ENCODE measurements around the gene SDCBP2. TPM values are rescaled to one million over a fixed set of nuclear protein-coding genes. Genes with fewer than 3 reads are reported as not detected.

Gene SDCBP2
- polyA plus RNA-seq, 2 of the 4 experiments (the other 2 are of a cell fraction): 0.35 to 0.58 TPM

DNA sequence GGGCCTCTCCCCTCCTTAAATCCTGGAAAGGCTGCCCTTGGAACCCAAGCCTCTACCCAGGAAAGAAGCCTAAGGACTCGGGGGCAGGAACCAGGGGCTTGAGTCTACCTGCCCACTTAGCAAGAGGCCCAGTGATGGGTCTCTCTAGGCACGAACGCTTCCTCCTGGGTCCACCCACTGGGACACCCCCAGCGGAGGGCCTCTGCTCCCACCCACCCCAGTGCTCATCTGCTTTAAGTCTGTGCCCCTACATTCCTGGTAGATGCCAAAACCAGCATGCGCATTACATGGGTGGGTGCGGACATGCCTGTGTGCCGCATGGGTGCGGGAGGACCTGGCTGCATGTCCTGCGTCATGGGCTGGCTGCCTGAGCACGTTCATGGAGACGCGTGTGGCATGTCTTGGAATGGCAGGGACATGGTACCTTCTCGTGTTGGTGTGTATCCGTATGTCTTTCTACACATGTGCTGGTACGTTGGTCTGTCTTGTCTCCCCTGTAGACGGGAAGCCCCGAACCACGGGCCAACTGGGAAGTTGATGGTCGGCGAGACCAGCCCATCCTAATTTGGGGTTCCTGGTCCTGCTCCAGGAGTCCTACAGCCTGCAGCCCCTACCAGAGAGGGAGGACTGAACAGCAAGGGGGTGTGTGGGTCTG, 33.5 kb downstream of the SDCBP2 start:
- Histone ChIP-seq H3K9me3 (no peaks in the 10 kb centered on the region), H3K4me1 (no peaks in the 10 kb centered on the region; the same call in 2 of the 3 replicates), H3K27ac (no peak overlapping the region), H3K4me2 (no peak overlapping the region), H3K4me3 (no peak overlapping the region)
- no peak for FAIRE-seq
- no peak for DNase-seq (ENCODE audit: low read depth in 1 of 2, low spot score in 1 of 2)
- CTCF ChIA-PET: interaction anchor here (1.0 kb wide), 1 partner anchor 9 kb away, joined by 3 read pairs; no protein-coding TSS in a partner anchor
- POLR2A ChIA-PET: no interaction called here
- 90% methylated on average over 20 of the region's 20 CpGs for WGBS (ENCODE audit: missing lambda C conversion rate)
- TF ChIP-seq, protein P1, sequence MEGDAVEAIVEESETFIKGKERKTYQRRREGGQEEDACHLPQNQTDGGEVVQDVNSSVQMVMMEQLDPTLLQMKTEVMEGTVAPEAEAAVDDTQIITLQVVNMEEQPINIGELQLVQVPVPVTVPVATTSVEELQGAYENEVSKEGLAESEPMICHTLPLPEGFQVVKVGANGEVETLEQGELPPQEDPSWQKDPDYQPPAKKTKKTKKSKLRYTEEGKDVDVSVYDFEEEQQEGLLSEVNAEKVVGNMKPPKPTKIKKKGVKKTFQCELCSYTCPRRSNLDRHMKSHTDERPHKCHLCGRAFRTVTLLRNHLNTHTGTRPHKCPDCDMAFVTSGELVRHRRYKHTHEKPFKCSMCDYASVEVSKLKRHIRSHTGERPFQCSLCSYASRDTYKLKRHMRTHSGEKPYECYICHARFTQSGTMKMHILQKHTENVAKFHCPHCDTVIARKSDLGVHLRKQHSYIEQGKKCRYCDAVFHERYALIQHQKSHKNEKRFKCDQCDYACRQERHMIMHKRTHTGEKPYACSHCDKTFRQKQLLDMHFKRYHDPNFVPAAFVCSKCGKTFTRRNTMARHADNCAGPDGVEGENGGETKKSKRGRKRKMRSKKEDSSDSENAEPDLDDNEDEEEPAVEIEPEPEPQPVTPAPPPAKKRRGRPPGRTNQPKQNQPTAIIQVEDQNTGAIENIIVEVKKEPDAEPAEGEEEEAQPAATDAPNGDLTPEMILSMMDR (IDR thresholded peaks at IDR 0.05): no peak
- no peak for TF ChIP-seq NR3C1 (IDR thresholded peaks at IDR 0.05)
- no peak for TF ChIP-seq KDM5A (IDR thresholded peaks at IDR 0.05)
- no peak for TF ChIP-seq BHLHE40 (IDR thresholded peaks at IDR 0.05; ENCODE audit: low read depth, low read length)
- no peak for TF ChIP-seq EHF (CRISPR knock-in tag; IDR thresholded peaks at IDR 0.05)
- TF ChIP-seq FOSB (CRISPR knock-in tag; IDR thresholded peaks at IDR 0.05): no peak
- no peak for TF ChIP-seq RNF2 (IDR thresholded peaks at IDR 0.05; ENCODE audit: borderline replicate concordance, low read depth)
- no peak for TF ChIP-seq EP300 (IDR thresholded peaks at IDR 0.05)
- TF ChIP-seq, protein P2, sequence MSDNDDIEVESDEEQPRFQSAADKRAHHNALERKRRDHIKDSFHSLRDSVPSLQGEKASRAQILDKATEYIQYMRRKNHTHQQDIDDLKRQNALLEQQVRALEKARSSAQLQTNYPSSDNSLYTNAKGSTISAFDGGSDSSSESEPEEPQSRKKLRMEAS (IDR thresholded peaks at IDR 0.05): no peak
- TF ChIP-seq CHD4 (IDR thresholded peaks at IDR 0.05; ENCODE audit: borderline replicate concordance): no peak
- TF ChIP-seq RFX5 (IDR thresholded peaks at IDR 0.05): no peak
- TF ChIP-seq RARB (CRISPR knock-in tag; IDR thresholded peaks at IDR 0.05): no peak
- TF ChIP-seq, protein P3, sequence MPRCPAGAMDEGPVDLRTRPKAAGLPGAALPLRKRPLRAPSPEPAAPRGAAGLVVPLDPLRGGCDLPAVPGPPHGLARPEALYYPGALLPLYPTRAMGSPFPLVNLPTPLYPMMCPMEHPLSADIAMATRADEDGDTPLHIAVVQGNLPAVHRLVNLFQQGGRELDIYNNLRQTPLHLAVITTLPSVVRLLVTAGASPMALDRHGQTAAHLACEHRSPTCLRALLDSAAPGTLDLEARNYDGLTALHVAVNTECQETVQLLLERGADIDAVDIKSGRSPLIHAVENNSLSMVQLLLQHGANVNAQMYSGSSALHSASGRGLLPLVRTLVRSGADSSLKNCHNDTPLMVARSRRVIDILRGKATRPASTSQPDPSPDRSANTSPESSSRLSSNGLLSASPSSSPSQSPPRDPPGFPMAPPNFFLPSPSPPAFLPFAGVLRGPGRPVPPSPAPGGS (IDR thresholded peaks at IDR 0.05): no peak
- TF ChIP-seq, protein P4, sequence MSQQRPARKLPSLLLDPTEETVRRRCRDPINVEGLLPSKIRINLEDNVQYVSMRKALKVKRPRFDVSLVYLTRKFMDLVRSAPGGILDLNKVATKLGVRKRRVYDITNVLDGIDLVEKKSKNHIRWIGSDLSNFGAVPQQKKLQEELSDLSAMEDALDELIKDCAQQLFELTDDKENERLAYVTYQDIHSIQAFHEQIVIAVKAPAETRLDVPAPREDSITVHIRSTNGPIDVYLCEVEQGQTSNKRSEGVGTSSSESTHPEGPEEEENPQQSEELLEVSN (IDR thresholded peaks at IDR 0.05; ENCODE audit: borderline replicate concordance, low read depth): no peak
- TF ChIP-seq ZC3H11A (IDR thresholded peaks at IDR 0.05): no peak
- TF ChIP-seq CBX8 (IDR thresholded peaks at IDR 0.05): no peak
- TF ChIP-seq, protein P5, sequence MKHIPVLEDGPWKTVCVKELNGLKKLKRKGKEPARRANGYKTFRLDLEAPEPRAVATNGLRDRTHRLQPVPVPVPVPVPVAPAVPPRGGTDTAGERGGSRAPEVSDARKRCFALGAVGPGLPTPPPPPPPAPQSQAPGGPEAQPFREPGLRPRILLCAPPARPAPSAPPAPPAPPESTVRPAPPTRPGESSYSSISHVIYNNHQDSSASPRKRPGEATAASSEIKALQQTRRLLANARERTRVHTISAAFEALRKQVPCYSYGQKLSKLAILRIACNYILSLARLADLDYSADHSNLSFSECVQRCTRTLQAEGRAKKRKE (CRISPR knock-in tag; IDR thresholded peaks at IDR 0.05; ENCODE audit: low read depth): no peak
- no peak for TF ChIP-seq CHD2 (IDR thresholded peaks at IDR 0.05; ENCODE audit: low read length, partially characterized antibody)
- TF ChIP-seq TFCP2L1 (CRISPR knock-in tag; IDR thresholded peaks at IDR 0.05): no peak
- TF ChIP-seq, protein P6, sequence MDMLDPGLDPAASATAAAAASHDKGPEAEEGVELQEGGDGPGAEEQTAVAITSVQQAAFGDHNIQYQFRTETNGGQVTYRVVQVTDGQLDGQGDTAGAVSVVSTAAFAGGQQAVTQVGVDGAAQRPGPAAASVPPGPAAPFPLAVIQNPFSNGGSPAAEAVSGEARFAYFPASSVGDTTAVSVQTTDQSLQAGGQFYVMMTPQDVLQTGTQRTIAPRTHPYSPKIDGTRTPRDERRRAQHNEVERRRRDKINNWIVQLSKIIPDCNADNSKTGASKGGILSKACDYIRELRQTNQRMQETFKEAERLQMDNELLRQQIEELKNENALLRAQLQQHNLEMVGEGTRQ (IDR thresholded peaks at IDR 0.05): no peak
- ATAC-seq: no peak

DNA sequence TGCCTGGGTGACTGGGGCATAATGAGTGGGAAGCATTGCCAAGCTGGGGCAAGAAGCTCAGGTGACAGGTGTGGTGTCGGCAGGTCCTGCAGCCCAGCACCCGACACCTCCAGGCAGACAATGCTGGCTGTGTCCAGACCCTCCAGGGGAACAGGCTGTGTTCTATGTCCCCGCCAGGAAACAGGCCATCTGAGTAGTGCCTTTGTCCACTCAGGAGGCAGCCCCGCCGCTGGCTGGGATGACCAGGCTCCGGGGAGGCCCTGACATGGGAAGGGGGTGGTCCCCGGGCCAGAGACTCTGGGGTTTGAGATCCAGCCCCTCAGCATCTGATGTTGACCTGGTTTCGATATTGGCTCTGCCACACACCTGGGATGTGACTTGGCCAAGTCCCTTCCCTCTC, 34.4 kb downstream of the SDCBP2 start:
- Histone ChIP-seq H3K9me3 (no peaks in the 10 kb centered on the region), H3K4me1 (no peaks in the 10 kb centered on the region), H3K4me3 (no peak overlapping the region), H3K27ac (no peak overlapping the region), H3K4me2 (no peak overlapping the region)
- POLR2A ChIA-PET: no interaction called here
- no peak for FAIRE-seq
- CTCF ChIA-PET: interaction anchor here (1.0 kb wide), 1 partner anchor 8 kb away, joined by 3 read pairs; no protein-coding TSS in a partner anchor
- 91% methylated on average over 2 of the region's 8 CpGs for WGBS (ENCODE audit: missing lambda C conversion rate)
- no peak for DNase-seq (ENCODE audit: low read depth in 1 of 2, low spot score in 1 of 2)
- no peak for ATAC-seq
- TF ChIP-seq CBX8 (IDR thresholded peaks at IDR 0.05) (no peak), HOXB13 (CRISPR knock-in tag; IDR thresholded peaks at IDR 0.05; ENCODE audit: low read depth) (no peak), KDM1A (IDR thresholded peaks at IDR 0.05; ENCODE audit: low read depth) (no peak), NPAS2 (CRISPR knock-in tag; IDR thresholded peaks at IDR 0.05; ENCODE audit: borderline replicate concordance) (no peak), RARB (CRISPR knock-in tag; IDR thresholded peaks at IDR 0.05) (no peak), HDAC2 (IDR thresholded peaks at IDR 0.05) (no peak), ESRRA (IDR thresholded peaks at IDR 0.05; ENCODE audit: borderline replicate concordance, low read length) (no peak), RCOR1 (IDR thresholded peaks at IDR 0.05; ENCODE audit: low read depth, low read length) (no peak), ZNF302 (CRISPR knock-in tag; IDR thresholded peaks at IDR 0.05) (no peak), RAD21 (conservative IDR thresholded peaks at IDR 0.05 in 1 of 2, IDR thresholded peaks at IDR 0.05 in 1 of 2) (no peak), BHLHE40 (IDR thresholded peaks at IDR 0.05; ENCODE audit: low read depth, low read length) (no peak), ZFP36 (IDR thresholded peaks at IDR 0.05; ENCODE audit: borderline replicate concordance, partially characterized antibody) (no peak)
- TF ChIP-seq, protein P7, sequence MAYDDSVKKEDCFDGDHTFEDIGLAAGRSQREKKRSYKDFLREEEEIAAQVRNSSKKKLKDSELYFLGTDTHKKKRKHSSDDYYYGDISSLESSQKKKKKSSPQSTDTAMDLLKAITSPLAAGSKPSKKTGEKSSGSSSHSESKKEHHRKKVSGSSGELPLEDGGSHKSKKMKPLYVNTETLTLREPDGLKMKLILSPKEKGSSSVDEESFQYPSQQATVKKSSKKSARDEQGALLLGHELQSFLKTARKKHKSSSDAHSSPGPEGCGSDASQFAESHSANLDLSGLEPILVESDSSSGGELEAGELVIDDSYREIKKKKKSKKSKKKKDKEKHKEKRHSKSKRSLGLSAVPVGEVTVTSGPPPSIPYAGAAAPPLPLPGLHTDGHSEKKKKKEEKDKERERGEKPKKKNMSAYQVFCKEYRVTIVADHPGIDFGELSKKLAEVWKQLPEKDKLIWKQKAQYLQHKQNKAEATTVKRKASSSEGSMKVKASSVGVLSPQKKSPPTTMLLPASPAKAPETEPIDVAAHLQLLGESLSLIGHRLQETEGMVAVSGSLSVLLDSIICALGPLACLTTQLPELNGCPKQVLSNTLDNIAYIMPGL (CRISPR knock-in tag; IDR thresholded peaks at IDR 0.05; ENCODE audit: borderline replicate concordance): no peak
- TF ChIP-seq, protein P4 (IDR thresholded peaks at IDR 0.05; ENCODE audit: borderline replicate concordance, low read depth): no peak
